HepG2 (cell line): ENCODE measurements around the gene COPA. TPM values are rescaled to one million over a fixed set of nuclear protein-coding genes. Genes with fewer than 3 reads are reported as not detected.

Experiments
- ATF2 ChIP-seq: sonication (generic); formaldehyde crosslinking; IDR thresholded peaks from 2 replicates; pipeline ENCODE4 v1.4.0; 2020; ENCODE audit warnings: missing genetic modification reagents
- CBFB ChIP-seq: sonication (generic); formaldehyde crosslinking; IDR thresholded peaks from 2 replicates; pipeline ENCODE4 v1.4.0; 2020; ENCODE audit warnings: missing genetic modification reagents
- CCDC6 ChIP-seq: sonication (generic); formaldehyde crosslinking; IDR thresholded peaks from 2 replicates; pipeline ENCODE4 v1.8.1; 2022; ENCODE audit warnings: mild to moderate bottlenecking, missing genetic modification reagents, moderate library complexity
- DMTF1 ChIP-seq: sonication (generic); formaldehyde crosslinking; IDR thresholded peaks from 2 replicates; pipeline ENCODE4 v1.4.0; 2020; ENCODE audit warnings: mild to moderate bottlenecking, missing genetic modification reagents
- ELF4 ChIP-seq: sonication (generic); formaldehyde crosslinking; IDR thresholded peaks from 2 replicates; pipeline ENCODE4 v1.5.0; 2020; ENCODE audit warnings: missing genetic modification reagents, mild to moderate bottlenecking, moderate library complexity, borderline replicate concordance
- FOSL1 ChIP-seq: sonication (generic); formaldehyde crosslinking; IDR thresholded peaks from 2 replicates; pipeline ENCODE4 v1.9.0; 2021; ENCODE audit warnings: missing genetic modification reagents, borderline replicate concordance
- HDAC1 ChIP-seq: sonication (generic); formaldehyde crosslinking; IDR thresholded peaks from 2 replicates; pipeline ENCODE4 v1.5.1; 2020; ENCODE audit warnings: mild to moderate bottlenecking, missing genetic modification reagents
- HIVEP1 ChIP-seq: sonication (generic); formaldehyde crosslinking; IDR thresholded peaks from 2 replicates; pipeline ENCODE4 v1.4.0; 2020; ENCODE audit warnings: mild to moderate bottlenecking, missing genetic modification reagents
- HNRNPK ChIP-seq: fragments of 200-400 bp; formaldehyde crosslinking; IDR thresholded peaks from 2 replicates; pipeline ENCODE4 v1.6.1; 2018; ENCODE audit warnings: low read length, low read depth, moderate library complexity, mild to moderate bottlenecking; ENCODE audit not compliant: poor library complexity, severe bottlenecking
- IRF2 ChIP-seq: IDR thresholded peaks from 2 replicates; pipeline ENCODE4 v1.6.1; 2018; ENCODE audit warnings: missing genetic modification reagents, missing compliant biosample characterization
- MBD4 ChIP-seq: IDR thresholded peaks from 2 replicates; pipeline ENCODE4 v1.6.1; 2012; ENCODE audit warnings: low read length, inconsistent platforms, borderline replicate concordance
- MXI1 ChIP-seq: IDR thresholded peaks from 3 replicates; pipeline ENCODE4 v1.6.1; 2012; ENCODE audit warnings: low read depth, low read length, inconsistent platforms, borderline replicate concordance
- NR3C1 ChIP-seq: sonication (generic); formaldehyde crosslinking; IDR thresholded peaks from 2 replicates; pipeline ENCODE4 v1.4.0; 2020; ENCODE audit warnings: missing genetic modification reagents
- RXRA ChIP-seq: sonication (generic); formaldehyde crosslinking; IDR thresholded peaks from 2 replicates; pipeline ENCODE4 v1.5.1; 2020; ENCODE audit warnings: missing genetic modification reagents
- SRSF1 ChIP-seq: fragments of 200-400 bp; formaldehyde crosslinking; optimal IDR thresholded peaks from 2 replicates; pipeline ENCODE3; 2017; ENCODE audit warnings: mild to moderate bottlenecking, low read depth, low read length, moderate library complexity
- ZIK1 ChIP-seq: sonication (generic); formaldehyde crosslinking; IDR thresholded peaks from 2 replicates; pipeline ENCODE4 v1.5.0; 2020; ENCODE audit warnings: mild to moderate bottlenecking, low read depth, missing genetic modification reagents, borderline replicate concordance
- ZKSCAN1 ChIP-seq: fragments of 150-350 bp; IDR thresholded peaks from 2 replicates; pipeline ENCODE4 v1.6.1; 2014; ENCODE audit warnings: low read length
- ZKSCAN5 ChIP-seq: sonication (generic); formaldehyde crosslinking; IDR thresholded peaks from 2 replicates; pipeline ENCODE4 v1.5.1; 2020; ENCODE audit warnings: mild to moderate bottlenecking, missing genetic modification reagents
- ZNF18 ChIP-seq: sonication (generic); formaldehyde crosslinking; IDR thresholded peaks from 2 replicates; pipeline ENCODE4 v1.8.0; 2022; ENCODE audit warnings: mild to moderate bottlenecking, missing genetic modification reagents; ENCODE audit not compliant: insufficient replicate concordance
- ZNF496 ChIP-seq: sonication (generic); formaldehyde crosslinking; IDR thresholded peaks from 2 replicates; pipeline ENCODE4 v1.8.1; 2023; ENCODE audit warnings: mild to moderate bottlenecking, moderate library complexity, missing genetic modification reagents; ENCODE audit not compliant: insufficient replicate concordance
- ZNF605 ChIP-seq: sonication (generic); formaldehyde crosslinking; IDR thresholded peaks from 2 replicates; pipeline ENCODE4 v1.8.0; 2022; ENCODE audit warnings: mild to moderate bottlenecking, missing genetic modification reagents
- polyA plus RNA-seq, 8 experiments: library from polyadenylated mRNA; depleted of rRNA in 3 of 8; stranded (reverse) in 7 of 8; unstranded in 1 of 8; fragments of >200 nt; fragmentation: Illumina TruSeq in 4 of 8; extraction: Trizol in 4 of 8; gene quantifications; 2 replicates each; pipeline versions ENCODE4 v1.2.1 to v1.2.3, GENCODE V29; 2011 to 2016; ENCODE audit warnings: low read depth in 4 of 8, missing spikeins in 1 of 8, mixed read lengths in 1 of 8; ENCODE audit not compliant: insufficient read depth in 1 of 8
- total RNA-seq, 5 experiments: library from RNA; depleted of rRNA; stranded (reverse); fragments of >200 nt; fragmentation: Illumina TruSeq; extraction: Trizol; gene quantifications; 2 replicates each; pipeline ENCODE4 v1.2.3, GENCODE V29; 2016; ENCODE audit warnings: low read depth in 1 of 5
- TF ChIP-seq, protein P1 (sequence below): sonication (generic); formaldehyde crosslinking; IDR thresholded peaks from 2 replicates; pipeline ENCODE4 v1.5.1; 2020; ENCODE audit warnings: missing genetic modification reagents, mild to moderate bottlenecking, borderline replicate concordance

The COPA gene
- total and polyA plus RNA-seq, 2 of the 13 experiments (the other 11 are each of a cell fraction or from before 2014, with no cell fraction given), result 160 to 197 TPM

DNA sequence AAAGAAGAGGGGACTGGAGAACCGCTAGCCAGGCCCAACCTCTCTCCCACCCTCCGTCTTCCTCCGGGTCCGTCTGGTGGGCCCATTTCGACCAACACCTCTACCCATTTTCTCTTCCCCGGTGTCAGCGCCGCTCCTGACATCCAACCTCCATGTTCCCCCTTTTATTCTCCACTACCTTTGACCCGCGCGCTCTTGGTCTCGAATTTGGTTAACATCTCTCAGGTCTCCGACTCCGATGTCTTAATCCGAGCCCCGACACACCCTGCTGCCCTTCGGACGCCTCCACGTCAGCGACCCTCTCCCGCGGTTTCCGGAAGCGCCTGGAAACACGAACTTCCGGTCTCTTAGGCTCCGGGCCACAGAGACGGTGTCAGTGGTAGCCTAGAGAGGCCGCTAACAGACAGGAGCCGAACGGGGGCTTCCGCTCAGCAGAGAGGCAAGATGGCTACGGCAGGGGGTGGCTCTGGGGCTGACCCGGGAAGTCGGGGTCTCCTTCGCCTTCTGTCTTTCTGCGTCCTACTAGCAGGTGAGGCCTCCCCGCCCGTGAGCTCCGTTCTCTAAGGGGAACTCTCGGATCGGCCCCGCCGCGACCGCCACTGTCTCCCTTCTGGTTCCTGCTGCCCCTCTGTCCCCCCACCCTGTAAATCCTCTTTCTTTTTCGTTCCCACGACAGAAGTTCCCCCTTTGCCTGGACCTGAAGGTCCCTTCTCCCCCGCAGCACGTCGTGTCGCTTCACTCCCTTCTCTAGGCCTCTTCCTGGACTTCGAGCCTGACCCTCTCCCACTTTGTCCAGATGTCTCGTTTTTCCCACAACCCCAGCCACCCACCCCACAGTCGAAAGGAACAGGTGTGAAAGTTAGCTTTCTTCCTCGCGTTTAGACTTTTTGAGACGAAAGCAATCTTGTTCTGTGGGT lies at the start of gene COPA, which contains the start of gene NCSTN (continued):
- TF ChIP-seq MXI1 (peak; percentile 71; the same call in 1 of the 3 replicates), NR3C1 (CRISPR knock-in tag) (no peak), HIVEP1 (peak; percentile 41), ZKSCAN5 (0 out of 2 replicates have a peak, but pooled peaks have one; percentile 33), RXRA (CRISPR knock-in tag) (peak; percentile 68), ZNF605 (CRISPR knock-in tag) (peak; percentile 86; the same call in 1 of the 2 replicates), ZKSCAN1 (no peak), CCDC6 (no peak; the same call in 1 of the 2 replicates), DMTF1 (CRISPR knock-in tag) (no peak), ELF4 (CRISPR knock-in tag) (peak; percentile 95), HNRNPK (no peak), ZIK1 (CRISPR knock-in tag) (peak; percentile 50), ATF2 (CRISPR knock-in tag) (peak; percentile 40; the same call in 1 of the 2 replicates), SRSF1 (peak; percentile 87), IRF2 (CRISPR knock-in tag) (peak; percentile 87), ZNF18 (peak; percentile 76), MBD4 (no peak), CBFB (CRISPR knock-in tag) (peak; percentile 77), FOSL1 (CRISPR knock-in tag) (no peak), ZNF496 (CRISPR knock-in tag) (no peak), HDAC1 (CRISPR knock-in tag) (peak; percentile 92)
- TF ChIP-seq, protein P1, sequence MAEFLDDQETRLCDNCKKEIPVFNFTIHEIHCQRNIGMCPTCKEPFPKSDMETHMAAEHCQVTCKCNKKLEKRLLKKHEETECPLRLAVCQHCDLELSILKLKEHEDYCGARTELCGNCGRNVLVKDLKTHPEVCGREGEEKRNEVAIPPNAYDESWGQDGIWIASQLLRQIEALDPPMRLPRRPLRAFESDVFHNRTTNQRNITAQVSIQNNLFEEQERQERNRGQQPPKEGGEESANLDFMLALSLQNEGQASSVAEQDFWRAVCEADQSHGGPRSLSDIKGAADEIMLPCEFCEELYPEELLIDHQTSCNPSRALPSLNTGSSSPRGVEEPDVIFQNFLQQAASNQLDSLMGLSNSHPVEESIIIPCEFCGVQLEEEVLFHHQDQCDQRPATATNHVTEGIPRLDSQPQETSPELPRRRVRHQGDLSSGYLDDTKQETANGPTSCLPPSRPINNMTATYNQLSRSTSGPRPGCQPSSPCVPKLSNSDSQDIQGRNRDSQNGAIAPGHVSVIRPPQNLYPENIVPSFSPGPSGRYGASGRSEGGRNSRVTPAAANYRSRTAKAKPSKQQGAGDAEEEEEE (CRISPR knock-in tag), result no peak
